ENCODE data around the gene HCN2.
"Not testable (repeated sequence)": the region's sequence is repeated elsewhere in the genome, so short reads cannot be mapped to it uniquely, and the experiment has no call there.

HCN2 gene

DNA sequence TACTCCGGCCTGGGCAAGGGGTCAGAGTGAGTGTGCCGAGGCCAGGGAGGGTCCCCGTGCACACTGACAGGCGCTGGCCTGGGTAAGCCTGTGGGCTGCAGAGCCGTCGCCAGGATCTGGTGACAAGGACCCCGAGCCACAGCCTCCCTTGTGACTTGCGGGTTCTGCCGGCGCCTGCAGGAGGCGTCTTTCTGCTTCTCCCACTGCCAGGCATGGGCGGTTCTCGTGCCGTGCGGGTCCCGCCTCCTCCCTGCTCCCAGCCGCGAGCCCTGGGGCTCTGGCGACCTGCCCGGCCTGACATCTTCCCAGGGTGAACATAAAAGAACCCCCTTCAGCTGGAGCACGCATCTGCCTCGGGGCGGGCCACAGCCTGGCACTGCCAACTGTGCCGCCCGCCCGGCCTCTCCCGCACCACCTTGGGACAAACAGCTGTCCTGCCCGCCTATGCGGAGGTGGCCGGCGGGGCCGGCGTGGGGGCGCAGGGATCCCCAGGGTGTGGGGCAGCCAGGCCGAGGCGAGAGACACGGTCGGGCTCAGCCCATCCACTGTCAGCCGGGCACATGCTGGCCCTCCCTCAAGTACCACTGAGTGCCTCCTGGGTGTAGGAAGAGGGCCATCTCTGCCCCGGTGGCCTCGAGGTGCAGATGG, 1.5 kb upstream of the HCN2 start:
- peak; percentile 69 to 77 for DNase-seq

DNA sequence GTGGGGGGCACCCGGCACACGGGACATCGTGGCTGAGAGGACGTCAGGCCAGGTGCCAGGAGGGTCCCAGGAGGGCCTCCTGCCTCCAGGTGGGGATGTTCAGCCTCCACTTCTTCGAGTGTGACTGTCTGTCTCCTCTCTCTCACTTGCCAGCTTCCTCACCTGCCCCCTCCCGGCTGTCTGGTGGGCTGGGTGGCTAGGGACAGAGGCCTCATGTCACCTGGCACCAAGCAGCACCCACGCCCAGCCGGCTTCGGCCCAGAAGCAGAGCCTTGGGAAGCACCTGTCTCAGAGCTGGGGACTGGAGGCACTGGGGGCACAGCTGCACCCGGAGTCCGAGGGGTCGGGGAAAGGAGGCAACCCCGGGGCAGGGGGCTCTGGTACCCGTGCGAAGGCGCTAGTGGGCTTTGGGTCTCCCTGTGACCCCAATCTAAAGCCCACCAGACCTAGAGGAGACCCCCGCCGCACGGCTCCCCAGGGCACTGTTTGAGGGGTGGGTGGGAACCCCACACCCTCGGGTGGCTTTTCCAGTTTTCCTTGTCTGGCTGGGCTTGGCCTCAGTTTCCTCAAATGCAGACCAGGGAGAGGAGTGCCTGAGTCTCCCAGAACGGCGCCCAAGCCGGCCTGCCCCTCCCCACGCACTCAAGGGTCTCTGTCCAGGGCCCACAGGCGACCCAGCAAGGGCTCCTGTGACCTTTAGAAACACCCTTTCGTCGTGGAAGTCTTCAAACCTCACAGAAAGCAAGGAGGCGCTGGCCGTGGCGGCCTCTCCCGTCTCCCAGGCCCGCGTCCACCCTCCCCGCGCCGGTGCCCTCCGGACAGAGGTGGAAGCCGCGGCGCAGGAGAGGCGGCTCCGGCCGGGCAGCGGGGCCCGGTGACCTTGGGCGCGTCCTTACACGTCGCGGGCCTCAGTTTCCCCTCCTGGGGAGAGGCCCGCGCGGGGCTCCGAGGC, 664 bp upstream of the HCN2 start:
- no peak for DNase-seq

DNA sequence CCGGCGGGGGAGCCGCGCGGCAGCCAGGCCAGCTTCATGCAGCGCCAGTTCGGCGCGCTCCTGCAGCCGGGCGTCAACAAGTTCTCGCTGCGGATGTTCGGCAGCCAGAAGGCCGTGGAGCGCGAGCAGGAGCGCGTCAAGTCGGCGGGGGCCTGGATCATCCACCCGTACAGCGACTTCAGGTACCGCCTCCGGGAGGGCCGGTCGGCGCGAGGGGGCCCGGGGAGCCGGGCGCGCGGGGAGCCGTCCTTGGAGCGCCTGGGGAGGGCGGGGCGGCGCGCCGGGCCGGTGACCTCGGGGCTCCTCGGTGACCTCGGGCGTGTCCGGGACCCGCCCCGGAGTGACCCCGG, 690 bp downstream of the HCN2 start:
- DNase-seq, result peak in 1 of 2 donors; percentile 37

DNA sequence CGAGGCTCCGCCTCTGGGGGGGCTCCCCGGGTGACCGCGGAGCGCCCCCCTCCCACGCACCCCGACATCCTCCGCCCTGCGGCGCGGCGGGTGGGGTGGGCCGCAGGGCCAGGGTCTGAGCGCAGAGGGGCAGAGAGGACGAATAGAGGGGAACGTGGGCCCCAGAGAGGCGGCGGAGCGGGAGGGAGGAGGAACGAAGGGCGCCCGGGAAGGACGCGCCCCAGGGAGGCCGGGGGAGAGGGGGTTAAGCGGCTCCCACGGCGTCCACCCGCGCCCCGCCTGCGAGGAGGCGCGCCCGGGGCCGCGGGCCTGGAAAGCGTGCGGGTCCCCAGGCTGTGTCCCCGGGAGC, 1.0 kb downstream of the HCN2 start:
- no peak for DNase-seq

DNA sequence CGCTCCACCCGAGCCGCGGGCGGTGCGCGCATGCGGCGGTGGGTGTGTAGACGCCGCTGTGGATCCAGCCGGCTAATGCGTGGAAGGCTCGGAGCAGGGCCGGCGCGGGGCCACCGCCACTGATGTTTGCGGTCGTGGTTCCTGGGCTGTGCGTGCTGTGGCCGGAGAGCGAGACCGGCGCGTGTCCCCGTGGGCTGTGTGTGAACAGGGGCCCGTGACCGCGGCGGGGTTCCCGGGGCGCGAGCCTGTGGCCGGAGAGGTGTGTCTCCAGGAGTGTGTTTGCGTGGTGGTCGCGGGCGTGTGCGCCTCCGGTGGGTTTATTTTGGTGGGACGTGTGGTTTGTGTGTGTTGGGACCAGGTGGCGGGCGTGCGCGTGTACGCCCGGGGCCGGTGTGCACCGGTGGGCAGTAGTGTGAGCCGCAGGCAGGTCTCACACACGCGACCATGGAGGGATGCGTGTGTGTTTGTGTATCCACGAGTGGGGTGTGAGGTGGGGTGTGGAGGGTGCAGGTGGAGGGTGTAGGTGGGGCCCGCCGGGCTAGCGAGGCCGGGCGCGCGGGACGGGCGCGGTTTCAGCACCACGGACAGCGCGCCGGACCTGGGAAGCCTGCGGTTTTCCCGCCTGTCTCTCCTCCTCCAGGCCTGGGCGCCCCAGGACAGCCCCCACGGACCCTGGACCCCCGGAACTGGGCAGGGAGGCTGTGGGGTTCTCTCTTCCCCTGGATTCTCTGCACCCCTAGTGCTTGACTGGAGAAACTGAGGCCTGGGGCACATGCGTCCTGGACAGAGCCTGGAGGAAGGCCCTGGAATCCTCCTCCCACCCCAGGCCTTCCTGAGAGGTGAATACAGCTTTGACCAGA, 1.6 kb downstream of the HCN2 start:
- DNase-seq, result no peak

DNA sequence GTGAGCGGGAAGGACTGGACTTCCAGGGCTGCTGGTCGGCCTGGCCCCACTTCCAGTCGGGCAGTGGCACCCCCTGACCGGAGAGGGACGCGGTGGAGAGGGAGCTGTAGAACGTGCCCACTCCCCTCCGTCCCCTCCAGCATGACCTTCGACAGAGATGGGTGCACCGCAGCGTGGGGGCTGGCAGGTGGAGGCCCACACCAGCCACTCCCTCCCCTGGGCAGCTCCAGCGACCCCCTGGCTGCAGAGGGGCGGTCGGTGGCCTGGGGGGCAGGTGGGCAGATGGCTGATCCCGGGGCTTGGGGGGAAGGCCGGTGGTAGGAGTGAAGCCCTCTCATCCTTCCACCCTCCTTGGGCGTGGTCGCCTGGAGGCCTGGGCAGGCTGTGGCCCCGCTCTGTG, 2.4 kb downstream of the HCN2 start:
- DNase-seq, result no peak

DNA sequence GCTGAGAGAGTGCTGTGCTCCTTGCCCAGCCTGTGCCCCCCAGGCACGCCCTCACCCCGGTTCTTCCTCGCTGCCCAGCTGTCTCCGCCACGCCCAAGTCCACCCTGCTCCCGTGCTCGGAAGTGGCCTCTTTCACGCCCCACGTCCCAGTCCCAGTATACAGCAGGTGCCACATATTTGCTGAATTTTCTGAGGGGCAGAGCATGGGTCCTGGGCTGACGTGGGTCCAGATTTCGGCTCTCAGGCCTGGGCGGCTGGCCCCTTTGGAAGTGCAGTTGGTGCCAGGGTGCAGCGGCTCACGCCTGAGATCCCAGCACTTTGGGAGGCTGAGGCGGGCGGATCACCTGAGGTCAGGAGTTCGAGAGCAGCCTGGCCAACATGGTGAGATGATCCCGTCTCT, 3.4 kb downstream of the HCN2 start:
- DNase-seq, result no peak

DNA sequence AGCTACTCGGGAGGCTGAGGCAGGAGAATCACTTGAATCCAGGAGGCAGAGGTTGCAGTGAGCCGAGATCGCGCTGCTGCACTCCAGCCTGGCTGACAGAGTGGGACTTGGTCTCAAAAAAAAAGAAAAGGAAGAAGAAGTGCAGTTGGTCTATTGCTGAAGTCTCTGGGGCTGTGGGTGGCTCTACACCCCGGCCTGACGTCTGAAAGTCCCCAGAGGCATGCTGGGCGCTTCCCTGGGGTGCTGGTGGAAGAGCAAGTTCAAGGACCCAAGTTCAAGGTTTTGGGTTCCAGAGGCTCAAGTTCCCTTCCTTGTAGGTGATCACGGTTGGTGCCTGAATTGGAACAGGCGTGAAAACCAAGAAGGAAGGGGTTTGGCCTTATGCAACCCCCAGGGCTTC, 3.8 kb downstream of the HCN2 start:
- no peak for DNase-seq

DNA sequence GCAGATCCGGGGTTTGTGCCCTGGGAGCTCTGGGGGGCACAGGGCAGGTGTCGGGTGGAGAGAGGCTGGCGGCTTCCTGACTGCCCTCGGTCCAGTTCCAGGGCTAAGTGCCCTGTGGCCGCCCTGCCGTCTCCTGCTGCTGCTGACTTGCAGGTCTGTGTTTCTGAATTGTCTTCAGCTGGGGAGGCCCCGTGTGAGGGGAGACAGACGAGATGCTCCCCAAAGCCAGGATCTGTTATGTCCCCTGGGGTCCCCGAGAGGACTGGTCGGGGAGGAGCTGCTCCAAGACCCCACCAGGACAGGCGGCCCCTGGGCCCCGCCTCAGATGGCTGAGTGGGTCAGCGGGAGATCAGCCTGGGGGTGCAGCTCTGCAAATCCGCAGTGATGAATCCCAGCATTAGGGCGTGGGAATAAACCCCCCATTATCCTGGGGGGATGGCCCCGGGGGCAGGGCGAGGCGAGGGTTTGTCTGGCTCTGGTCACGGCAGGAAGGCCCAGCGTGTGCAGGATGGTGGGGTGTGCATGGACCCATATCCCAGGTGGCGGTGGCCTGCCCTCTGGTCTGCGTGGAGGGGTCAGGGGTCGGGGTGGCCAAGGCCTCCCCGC, 4.7 kb downstream of the HCN2 start:
- no peak for DNase-seq

DNA sequence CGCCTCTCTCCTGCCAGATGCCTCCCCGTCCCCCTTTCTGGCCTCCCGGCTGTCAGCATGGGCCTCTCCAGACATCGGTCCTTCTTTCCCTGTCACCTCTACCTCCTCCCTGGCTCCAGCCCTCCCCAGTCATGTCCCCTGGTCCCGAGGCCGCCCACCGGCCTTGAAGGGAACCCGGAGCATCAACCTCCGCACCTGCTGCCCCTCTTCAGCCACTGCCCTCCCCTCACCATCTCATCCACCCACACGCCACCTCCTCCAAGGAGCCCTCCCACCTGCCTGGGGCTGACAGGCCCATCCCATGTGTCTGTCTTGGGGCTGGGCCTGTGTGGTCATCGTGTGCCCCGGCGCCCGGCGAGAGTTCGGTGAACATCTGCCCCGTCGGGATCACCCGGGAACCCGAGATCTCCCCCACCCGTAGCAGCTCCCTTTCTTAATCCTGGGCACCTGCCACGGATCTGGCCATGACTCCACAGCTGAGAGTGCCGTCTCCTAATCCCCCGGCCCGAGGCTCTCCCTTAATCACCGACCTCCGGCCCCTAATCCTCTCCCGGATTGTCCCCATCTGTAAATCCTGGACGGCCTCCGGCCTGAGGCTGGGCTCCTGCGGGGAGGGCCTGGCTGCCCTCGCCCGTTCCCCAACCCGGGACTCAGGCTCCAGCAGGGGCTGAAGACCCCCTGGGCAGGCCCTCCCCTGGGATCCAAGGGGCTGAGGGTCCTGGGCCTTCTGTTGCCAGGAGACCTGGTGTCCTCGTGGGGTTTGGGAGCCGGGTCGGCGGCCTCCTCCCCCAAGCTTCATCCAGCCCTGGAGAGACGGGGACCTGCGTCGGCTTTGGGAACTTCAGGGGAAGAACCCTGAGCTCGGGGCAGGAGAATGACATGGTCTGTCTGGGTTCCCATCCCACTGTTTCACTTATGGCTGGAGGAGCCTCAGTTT, 5.9 kb downstream of the HCN2 start:
- no peak for DNase-seq

DNA sequence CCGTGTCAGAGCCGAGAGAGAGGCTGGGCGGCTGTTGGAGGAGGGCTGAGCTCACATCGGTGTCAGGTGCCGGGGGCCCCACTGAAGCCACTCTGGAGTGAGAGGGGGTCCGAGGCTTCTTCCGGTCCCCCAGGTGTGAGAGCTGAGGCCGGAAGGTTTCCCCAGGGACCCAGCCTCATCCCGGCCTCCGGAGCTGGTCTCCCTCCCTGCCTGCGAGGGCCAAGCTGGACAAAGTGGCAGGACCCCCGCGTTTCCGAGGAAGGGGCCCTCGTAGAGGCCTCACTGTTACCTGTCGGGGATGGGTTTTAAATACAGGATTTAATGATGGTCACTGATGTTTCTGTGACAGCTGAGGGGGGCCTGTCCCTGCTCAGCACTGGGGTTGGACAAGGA, 6.6 kb downstream of the HCN2 start:
- DNase-seq, result no peak

DNA sequence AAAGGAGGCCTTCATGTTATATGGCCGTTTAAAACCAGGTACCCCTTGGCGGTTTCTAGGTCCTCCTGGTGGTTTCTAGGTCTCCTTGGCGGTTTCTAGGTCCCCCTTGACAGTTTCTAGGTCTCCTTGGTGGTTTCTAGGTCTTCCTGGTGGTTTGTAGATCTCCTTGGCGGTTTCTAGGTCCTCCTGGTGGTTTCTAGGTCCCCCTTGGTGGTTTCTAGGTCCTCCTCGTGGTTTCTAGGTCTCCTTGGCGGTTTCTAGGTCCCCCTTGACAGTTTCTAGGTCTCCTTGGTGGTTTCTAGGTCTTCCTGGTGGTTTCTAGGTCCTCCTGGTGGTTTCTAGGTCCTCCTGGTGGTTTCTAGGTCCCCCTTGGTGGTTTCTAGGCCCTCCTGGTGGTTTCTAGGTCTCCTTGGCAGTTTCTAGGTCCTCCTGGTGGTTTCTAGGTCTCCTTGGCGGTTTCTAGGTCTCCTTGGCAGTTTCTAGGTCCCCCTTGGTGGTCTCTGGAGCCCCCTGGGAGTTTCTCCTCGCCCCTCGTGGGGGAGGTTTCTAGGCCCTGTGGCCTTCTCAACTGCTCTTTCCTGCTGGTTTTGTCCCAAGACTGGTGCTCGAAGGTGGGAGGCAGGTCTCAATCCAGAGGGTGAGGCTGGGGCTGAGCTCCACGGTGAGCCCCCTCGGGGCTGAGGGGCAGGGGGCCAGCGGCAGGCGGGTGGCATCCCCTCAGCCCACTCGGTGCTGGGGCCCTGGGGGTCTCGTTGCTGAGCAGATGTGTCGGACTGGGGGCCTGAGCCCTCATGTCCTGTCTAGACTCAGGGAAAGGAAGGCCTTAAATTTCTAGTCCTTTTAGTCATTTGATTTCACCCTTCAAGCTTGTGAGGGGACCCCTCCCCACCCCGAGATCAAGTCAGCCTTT, 8.0 kb downstream of the HCN2 start:
- no peak for DNase-seq

DNA sequence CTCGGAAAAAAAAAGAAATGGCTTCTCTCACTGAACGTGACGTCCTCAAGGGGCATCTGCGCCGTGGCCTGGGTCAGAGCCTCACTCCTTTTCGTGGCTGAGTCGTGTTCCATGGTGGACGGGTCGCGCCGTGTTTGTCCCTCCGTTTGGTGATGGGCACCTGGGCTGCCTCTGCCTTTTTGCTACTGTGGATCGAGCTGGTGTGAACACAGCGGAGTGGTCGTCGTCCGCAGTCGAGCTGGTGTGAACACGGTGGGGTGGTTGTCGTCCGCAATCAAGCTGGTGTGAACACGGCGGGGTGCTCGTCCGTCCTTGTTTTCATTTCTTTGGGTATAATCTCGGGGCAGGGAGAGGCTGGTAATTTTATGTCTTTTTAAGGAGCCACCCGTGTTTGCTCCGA, 11.6 kb downstream of the HCN2 start:
- DNase-seq, result no peak

DNA sequence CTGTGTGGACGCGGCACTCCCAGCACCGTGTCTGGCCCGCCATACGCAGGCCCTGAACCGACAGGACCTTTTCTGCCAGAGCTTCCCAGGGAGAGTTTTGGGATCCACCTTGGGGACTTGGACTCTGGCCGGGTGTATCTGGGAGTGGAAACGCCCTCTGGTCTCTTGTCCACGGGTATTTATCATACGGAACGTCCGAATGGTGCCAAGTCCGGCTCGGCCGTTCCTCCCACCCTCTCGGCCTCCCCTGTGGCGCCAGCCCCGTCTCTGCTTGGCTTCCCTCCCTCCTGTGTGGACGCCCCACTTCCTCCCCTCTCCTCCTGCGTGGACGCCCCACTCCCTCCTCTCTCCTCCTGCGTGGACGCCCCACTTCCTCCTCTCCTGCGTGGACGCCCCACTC, 12.1 kb downstream of the HCN2 start:
- no peak for DNase-seq

DNA sequence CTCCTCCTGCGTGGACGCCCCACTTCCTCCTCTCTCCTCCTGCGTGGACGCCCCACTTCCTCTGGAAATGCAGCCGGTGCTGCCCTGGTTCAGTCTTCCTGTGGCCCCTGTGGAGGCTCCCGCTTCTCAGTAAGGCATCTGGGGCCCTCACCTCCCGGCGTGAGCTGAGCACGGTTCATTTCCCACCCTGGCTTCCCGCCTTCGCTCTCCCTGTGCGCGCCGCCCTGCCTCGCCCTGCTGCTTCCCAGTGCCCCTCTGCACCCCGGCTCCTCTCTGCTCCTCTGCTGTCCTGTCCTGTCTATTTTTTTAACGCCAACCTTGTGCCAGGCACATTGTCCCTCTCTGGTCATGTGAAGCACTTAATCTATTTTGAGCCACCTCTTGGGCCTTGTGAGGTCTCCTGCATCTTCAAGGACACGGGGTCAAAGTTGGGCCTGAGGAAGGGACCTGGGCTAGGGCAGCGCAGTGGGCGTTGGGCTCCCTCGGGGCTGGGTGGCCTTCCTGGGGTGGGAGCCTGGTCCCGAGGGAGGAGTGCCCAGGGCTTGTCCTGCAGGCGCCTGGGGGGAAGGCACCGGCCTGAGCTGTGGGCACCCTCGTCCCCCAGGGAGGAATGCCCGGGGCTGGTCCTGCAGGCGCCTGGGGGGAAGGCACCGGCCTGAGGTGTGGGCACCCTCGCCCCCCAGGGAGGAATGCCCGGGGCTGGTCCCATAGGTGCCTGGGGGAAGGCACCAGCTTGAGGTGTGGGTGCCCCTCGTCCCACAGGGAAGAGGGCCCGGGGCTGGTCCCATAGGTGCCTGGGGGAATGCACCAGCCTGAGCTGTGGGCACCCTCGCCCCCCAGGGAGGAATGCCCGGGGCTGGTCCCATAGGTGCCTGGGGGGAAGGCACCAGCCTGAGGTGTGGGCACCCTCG, 13.0 kb downstream of the HCN2 start:
- DNase-seq, result no peak

DNA sequence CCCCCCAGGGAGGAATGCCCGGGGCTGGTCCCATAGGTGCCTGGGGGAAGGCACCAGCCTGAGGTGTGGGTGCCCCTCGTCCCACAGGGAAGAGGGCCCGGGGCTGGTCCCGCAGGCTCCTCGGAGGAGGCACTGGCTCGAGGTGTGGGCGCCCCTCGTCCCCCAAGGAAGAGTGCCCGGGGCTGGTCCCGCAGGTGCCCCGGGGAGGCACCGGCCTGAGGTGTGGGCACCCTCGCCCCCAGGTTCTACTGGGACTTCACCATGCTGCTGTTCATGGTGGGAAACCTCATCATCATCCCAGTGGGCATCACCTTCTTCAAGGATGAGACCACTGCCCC, 13.6 kb downstream of the HCN2 start:
- DNase-seq, result not testable (repeated sequence)

DNA sequence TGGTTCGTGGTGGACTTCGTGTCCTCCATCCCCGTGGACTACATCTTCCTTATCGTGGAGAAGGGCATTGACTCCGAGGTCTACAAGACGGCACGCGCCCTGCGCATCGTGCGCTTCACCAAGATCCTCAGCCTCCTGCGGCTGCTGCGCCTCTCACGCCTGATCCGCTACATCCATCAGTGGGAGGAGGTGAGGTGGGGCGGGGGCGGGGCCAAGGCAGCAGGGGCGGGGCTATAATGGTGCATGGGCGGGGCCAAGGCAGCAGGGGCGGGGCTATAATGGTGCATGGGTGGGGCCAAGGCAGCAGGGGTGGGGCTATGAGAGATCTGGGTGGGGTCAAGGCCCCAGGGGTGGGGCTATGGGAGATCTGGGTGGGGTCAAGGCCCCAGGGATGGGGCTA, 14.1 kb downstream of the HCN2 start:
- not testable (repeated sequence) for DNase-seq

DNA sequence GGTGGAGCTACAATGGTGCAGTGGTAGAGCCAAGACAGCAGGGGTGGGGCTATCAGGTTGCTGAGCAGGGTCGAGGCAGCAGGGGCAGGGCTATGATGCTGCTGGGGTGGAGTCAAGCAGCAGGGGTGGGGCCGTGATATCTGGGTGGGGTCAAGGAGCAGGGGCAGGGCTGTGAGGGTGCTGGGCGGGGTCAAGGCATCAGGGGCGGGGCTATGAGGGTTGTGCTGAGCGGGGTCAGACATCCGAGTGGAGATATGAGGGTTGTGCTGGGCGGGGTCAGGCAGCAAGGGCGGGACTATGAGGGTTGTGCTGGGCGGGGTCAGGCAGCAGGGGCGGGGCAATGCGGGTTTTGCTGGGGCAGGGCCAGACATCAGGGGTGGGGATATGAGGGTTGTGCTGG, 14.7 kb downstream of the HCN2 start:
- DNase-seq, result peak; percentile 46 to 66

DNA sequence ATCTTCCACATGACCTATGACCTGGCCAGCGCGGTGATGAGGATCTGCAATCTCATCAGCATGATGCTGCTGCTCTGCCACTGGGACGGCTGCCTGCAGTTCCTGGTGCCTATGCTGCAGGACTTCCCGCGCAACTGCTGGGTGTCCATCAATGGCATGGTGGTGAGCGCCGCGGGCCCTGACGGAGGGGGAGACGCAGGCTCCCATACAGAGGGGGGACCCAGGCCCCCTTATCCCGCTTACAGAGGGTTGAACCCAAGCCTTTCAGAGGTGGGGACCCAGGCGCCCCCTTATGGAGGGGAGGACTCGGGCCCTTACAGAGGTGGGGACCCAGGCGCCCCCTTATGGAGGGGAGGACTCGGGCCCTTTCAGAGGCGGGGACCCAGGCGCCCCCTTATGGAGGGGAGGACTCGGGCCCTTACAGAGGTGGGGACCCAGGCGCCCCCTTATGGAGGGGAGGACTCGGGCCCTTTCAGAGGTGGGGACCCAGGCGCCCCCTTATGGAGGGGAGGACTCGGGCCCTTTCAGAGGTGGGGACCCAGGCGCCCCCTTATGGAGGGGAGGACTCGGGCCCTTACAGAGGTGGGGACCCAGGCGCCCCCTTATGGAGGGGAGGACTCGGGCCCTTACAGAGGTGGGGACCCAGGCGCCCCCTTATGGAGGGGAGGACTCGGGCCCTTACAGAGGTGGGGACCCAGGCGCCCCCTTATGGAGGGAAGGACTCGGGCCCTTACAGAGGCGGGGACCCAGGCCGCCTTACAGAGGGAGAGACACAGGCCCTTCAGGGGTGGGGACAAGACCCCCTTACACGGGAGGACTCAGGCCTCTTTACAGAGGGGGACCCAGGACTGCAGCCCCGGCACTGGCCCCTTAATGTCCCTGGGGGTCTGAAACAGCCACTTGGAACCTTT, 15.6 kb downstream of the HCN2 start:
- DNase-seq, result peak in 1 of 2 donors; percentile 59
